ENCODE data around the gene CDK9. TPM values are rescaled to one million over a fixed set of nuclear protein-coding genes. Genes with fewer than 3 reads are reported as not detected.

Gene CDK9
- total RNA-seq, 1 experiment from 2014 or later = 62.1 TPM

- Mint-ChIP-seq H3K9me3 (ENCODE audit: unreplicated experiment) (no peaks in the 10 kb centered on the region), H3K4me1 (ENCODE audit: insufficient read depth, unreplicated experiment) (peaks cover 18% of the 10 kb centered on the region), H3K36me3 (ENCODE audit: insufficient read depth, unreplicated experiment) (peaks cover 38% of the 10 kb centered on the region), H3K4me3 (ENCODE audit: unreplicated experiment) (peak within 1 kb of the TSS; percentile 87), H3K27ac (ENCODE audit: low read depth, unreplicated experiment) (peak within 1 kb of the TSS; percentile 96), H3K27me3 (ENCODE audit: insufficient read depth, unreplicated experiment) (no peaks in the 10 kb centered on the region)
- BruUV-seq (replicated peaks) = no TSS peak
- peak; percentile 80 for DNase-seq (ENCODE audit: unreplicated experiment)
- POLR2A ChIA-PET = interaction anchor here (0.6 to 3.1 kb wide), 20 partner anchors 14 to 1059 kb away, joined by 3 to 20 read pairs (median 4); partner anchors contain the start of genes CDK9, ENG, PTRH1 and TOR2A
- intact Hi-C loops (cut with micrococcal nuclease) = loop anchor here (5.0 kb wide), 2 partner anchors 64 to 114 kb away; partner anchors contain the start of gene ST6GALNAC4
- CTCF ChIA-PET = interaction anchor here (0.8 to 1.3 kb wide), 2 partner anchors 68 to 366 kb away, joined by 3 to 6 read pairs; partner anchors contain the start of gene TOR2A
- no peak for TF ChIP-seq CTCF (IDR thresholded peaks at IDR 0.05; ENCODE audit: unreplicated experiment)
These were observed 17.0 kb downstream of the CDK9 start, which contains the start of gene FPGS for GRCh38 chr9:127802576-127803443. TSS of gene FPGS (plus strand) at chr9:127802882. CDS start at chr9:127802925, 43 bp downstream.

- TSS peak; percentile 91 for BruUV-seq (replicated peaks)
- Mint-ChIP-seq H3K27ac (ENCODE audit: low read depth, unreplicated experiment) (peak overlapping the region; percentile 96), H3K9me3 (ENCODE audit: unreplicated experiment) (no peaks in the 10 kb centered on the region), H3K27me3 (ENCODE audit: insufficient read depth, unreplicated experiment) (no peaks in the 10 kb centered on the region), H3K36me3 (ENCODE audit: insufficient read depth, unreplicated experiment) (peaks cover 47% of the 10 kb centered on the region), H3K4me1 (ENCODE audit: insufficient read depth, unreplicated experiment) (peaks cover 18% of the 10 kb centered on the region), H3K4me3 (ENCODE audit: unreplicated experiment) (peak overlapping the region; percentile 87)
- peak; percentile 95 for DNase-seq (ENCODE audit: unreplicated experiment)
- ChIA-PET POLR2A (interaction anchor here (0.5 to 3.1 kb wide), 20 partner anchors 8 to 1088 kb away, joined by 3 to 20 read pairs (median 4); partner anchors contain the start of genes CDK9, ENG and TOR2A), CTCF (interaction anchor here (0.6 to 1.7 kb wide), 2 partner anchors 17 to 66 kb away, joined by 3 to 9 read pairs; no protein-coding TSS in a partner anchor)
- no peak for TF ChIP-seq CTCF (IDR thresholded peaks at IDR 0.05; ENCODE audit: unreplicated experiment)
- intact Hi-C loops (cut with micrococcal nuclease) = loop anchor here (5.0 kb wide), 2 partner anchors 64 to 114 kb away; partner anchors contain the start of gene ST6GALNAC4
These were observed 17.9 kb downstream of the CDK9 start for GRCh38 chr9:127803507-127804352.

GRCh38 chr9:127805620-127806019, 19.8 kb downstream of the CDK9 start:
- intact Hi-C loops (cut with micrococcal nuclease) = no loop called here
- CTCF ChIA-PET = interaction anchor here (0.6 to 1.3 kb wide), 2 partner anchors 64 to 116 kb away, joined by 4 read pairs; no protein-coding TSS in a partner anchor
- Mint-ChIP-seq H3K36me3 (ENCODE audit: insufficient read depth, unreplicated experiment) (peaks cover 63% of the 10 kb centered on the region), H3K9me3 (ENCODE audit: unreplicated experiment) (no peaks in the 10 kb centered on the region), H3K4me1 (ENCODE audit: insufficient read depth, unreplicated experiment) (peaks cover 18% of the 10 kb centered on the region), H3K4me3 (ENCODE audit: unreplicated experiment) (no peak overlapping the region), H3K27me3 (ENCODE audit: insufficient read depth, unreplicated experiment) (no peaks in the 10 kb centered on the region), H3K27ac (ENCODE audit: low read depth, unreplicated experiment) (no peak overlapping the region)
- no peak for TF ChIP-seq CTCF (IDR thresholded peaks at IDR 0.05; ENCODE audit: unreplicated experiment)
- no TSS peak for BruUV-seq (replicated peaks)
- POLR2A ChIA-PET = interaction anchor here (0.6 kb wide), 1 partner anchor 112 kb away, joined by 3 read pairs; no protein-coding TSS in a partner anchor
- peak; percentile 36 for DNase-seq (ENCODE audit: unreplicated experiment)

Measured in MCF 10A (cell line).